ENCODE results near the gene TCN2.

TCN2 gene

DNA sequence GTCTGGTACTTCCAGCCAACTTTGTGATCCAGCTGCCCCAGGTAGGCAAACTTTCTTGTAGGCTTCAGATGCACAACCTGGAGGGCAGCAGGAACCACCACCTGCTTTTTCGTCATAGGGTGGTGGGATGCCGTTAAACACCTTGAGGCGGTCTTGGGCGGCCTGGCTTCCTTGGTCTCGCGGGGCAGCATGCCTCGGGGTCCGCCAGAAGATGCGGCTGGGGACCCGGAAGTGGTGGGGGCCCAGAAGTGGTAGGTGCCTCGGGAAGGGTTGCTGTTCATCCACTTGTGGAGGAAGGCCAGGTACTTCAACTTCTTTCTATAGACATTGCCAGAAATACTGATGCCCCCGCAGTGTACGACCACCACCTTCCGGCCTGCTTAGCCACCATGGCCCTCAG, 47.4 kb downstream of the TCN2 start:
- DNase-seq (ENCODE audit: low read depth in 1 of 2, low spot score in 1 of 2): no peak
- H3K27me3 ChIP-seq (ENCODE audit: insufficient read depth, poor library complexity, severe bottlenecking): no peaks in the 10 kb centered on the region
- no peak for TF ChIP-seq GABPA (IDR thresholded peaks at IDR 0.05; ENCODE audit: low read depth)
- no peak overlapping the region for H3K4me3 ChIP-seq (replicated peaks; ENCODE audit: insufficient read depth, low read length)
- H3K27ac ChIP-seq (replicated peaks): no peak overlapping the region

DNA sequence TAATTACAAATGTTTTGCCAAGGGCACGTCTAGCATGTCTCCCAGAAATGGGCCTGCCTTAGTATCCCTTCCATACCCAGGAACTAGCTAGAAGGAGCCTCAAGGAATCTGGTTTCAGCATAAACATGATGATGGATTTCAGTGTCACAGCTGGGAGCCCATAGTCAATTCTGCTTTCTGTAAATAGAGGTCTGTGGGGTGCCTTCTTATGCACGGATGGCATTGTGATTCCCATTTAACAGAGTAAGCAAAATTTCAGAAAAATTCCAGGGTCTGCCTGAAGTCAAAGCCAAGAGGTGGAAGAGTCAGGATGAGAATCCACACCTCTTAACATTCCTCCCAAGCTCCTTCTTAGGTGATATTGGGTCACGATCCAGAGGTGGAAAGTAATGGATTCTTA, 48.6 kb downstream of the TCN2 start:
- DNase-seq (ENCODE audit: low read depth in 1 of 2, low spot score in 1 of 2): no peak

GRCh38 chr22:30662040-30662439, 55.1 kb downstream of the TCN2 start:
- Histone ChIP-seq H3K27ac (replicated peaks) (no peak overlapping the region), H3K4me3 (replicated peaks; ENCODE audit: insufficient read depth, low read length) (no peak overlapping the region), H3K27me3 (ENCODE audit: insufficient read depth, poor library complexity, severe bottlenecking) (no peaks in the 10 kb centered on the region)
- TF ChIP-seq, protein P1, sequence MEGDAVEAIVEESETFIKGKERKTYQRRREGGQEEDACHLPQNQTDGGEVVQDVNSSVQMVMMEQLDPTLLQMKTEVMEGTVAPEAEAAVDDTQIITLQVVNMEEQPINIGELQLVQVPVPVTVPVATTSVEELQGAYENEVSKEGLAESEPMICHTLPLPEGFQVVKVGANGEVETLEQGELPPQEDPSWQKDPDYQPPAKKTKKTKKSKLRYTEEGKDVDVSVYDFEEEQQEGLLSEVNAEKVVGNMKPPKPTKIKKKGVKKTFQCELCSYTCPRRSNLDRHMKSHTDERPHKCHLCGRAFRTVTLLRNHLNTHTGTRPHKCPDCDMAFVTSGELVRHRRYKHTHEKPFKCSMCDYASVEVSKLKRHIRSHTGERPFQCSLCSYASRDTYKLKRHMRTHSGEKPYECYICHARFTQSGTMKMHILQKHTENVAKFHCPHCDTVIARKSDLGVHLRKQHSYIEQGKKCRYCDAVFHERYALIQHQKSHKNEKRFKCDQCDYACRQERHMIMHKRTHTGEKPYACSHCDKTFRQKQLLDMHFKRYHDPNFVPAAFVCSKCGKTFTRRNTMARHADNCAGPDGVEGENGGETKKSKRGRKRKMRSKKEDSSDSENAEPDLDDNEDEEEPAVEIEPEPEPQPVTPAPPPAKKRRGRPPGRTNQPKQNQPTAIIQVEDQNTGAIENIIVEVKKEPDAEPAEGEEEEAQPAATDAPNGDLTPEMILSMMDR (IDR thresholded peaks at IDR 0.05; ENCODE audit: insufficient read depth, low read length): no peak
- TF ChIP-seq, protein P2, sequence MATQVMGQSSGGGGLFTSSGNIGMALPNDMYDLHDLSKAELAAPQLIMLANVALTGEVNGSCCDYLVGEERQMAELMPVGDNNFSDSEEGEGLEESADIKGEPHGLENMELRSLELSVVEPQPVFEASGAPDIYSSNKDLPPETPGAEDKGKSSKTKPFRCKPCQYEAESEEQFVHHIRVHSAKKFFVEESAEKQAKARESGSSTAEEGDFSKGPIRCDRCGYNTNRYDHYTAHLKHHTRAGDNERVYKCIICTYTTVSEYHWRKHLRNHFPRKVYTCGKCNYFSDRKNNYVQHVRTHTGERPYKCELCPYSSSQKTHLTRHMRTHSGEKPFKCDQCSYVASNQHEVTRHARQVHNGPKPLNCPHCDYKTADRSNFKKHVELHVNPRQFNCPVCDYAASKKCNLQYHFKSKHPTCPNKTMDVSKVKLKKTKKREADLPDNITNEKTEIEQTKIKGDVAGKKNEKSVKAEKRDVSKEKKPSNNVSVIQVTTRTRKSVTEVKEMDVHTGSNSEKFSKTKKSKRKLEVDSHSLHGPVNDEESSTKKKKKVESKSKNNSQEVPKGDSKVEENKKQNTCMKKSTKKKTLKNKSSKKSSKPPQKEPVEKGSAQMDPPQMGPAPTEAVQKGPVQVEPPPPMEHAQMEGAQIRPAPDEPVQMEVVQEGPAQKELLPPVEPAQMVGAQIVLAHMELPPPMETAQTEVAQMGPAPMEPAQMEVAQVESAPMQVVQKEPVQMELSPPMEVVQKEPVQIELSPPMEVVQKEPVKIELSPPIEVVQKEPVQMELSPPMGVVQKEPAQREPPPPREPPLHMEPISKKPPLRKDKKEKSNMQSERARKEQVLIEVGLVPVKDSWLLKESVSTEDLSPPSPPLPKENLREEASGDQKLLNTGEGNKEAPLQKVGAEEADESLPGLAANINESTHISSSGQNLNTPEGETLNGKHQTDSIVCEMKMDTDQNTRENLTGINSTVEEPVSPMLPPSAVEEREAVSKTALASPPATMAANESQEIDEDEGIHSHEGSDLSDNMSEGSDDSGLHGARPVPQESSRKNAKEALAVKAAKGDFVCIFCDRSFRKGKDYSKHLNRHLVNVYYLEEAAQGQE (IDR thresholded peaks at IDR 0.05; ENCODE audit: insufficient replicate concordance, low read depth): no peak
- TF ChIP-seq GABPA (IDR thresholded peaks at IDR 0.05; ENCODE audit: low read depth) (no peak), POLR2AphosphoS5 (IDR thresholded peaks at IDR 0.05; ENCODE audit: low read depth) (no peak), SPI1 (IDR thresholded peaks at IDR 0.05; ENCODE audit: borderline replicate concordance, low read depth) (no peak)
- no peak for DNase-seq (ENCODE audit: low read depth in 1 of 2, low spot score in 1 of 2)

More for the DNA sequence above, 48.6 kb downstream of the TCN2 start:
- H3K27me3 ChIP-seq (ENCODE audit: insufficient read depth, poor library complexity, severe bottlenecking): no peaks in the 10 kb centered on the region
- no peak overlapping the region for H3K27ac ChIP-seq (replicated peaks)
- H3K4me3 ChIP-seq (replicated peaks; ENCODE audit: insufficient read depth, low read length): no peak overlapping the region
- TF ChIP-seq SPI1 (IDR thresholded peaks at IDR 0.05; ENCODE audit: borderline replicate concordance, low read depth): no peak
- TF ChIP-seq, protein P1 (IDR thresholded peaks at IDR 0.05; ENCODE audit: insufficient read depth, low read length): no peak

- TF ChIP-seq, protein P2 (IDR thresholded peaks at IDR 0.05; ENCODE audit: insufficient replicate concordance, low read depth): no peak
- TF ChIP-seq SPI1 (IDR thresholded peaks at IDR 0.05; ENCODE audit: borderline replicate concordance, low read depth) (no peak), POLR2AphosphoS5 (IDR thresholded peaks at IDR 0.05; ENCODE audit: low read depth) (no peak), GABPA (IDR thresholded peaks at IDR 0.05; ENCODE audit: low read depth) (no peak)
- TF ChIP-seq, protein P1 (IDR thresholded peaks at IDR 0.05; ENCODE audit: insufficient read depth, low read length): no peak
These were observed 57.8 kb downstream of the TCN2 start for GRCh38 chr22:30664798-30665197.

More at GRCh38 chr22:30664798-30665197, 57.8 kb downstream of the TCN2 start:
- H3K27ac ChIP-seq (replicated peaks): no peak overlapping the region
- peaks cover 3% of the 10 kb centered on the region for H3K27me3 ChIP-seq (ENCODE audit: insufficient read depth, poor library complexity, severe bottlenecking)
- no peak overlapping the region for H3K4me3 ChIP-seq (replicated peaks; ENCODE audit: insufficient read depth, low read length)
- no peak for DNase-seq (ENCODE audit: low read depth in 1 of 2, low spot score in 1 of 2)
